ENCODE measurements around the gene TFG.

Gene TFG

GRCh38 chr3:100782348-100782747 lies 73.1 kb downstream of the TFG start:
- TF ChIP-seq CTCF (IDR thresholded peaks at IDR 0.05; ENCODE audit: insufficient read depth, low read depth, low read length, missing control alignments) = no peak
- no peak for DNase-seq (ENCODE audit: low read depth)

GRCh38 chr3:100782906-100783305 lies 73.6 kb downstream of the TFG start:
- TF ChIP-seq CTCF (IDR thresholded peaks at IDR 0.05; ENCODE audit: insufficient read depth, low read depth, low read length, missing control alignments) = no peak
- no peak for DNase-seq (ENCODE audit: low read depth)
- no peak overlapping the region for H3K4me3 ChIP-seq (ENCODE audit: low read length)

More at GRCh38 chr3:100782348-100782747, 73.1 kb downstream of the TFG start:
- H3K4me3 ChIP-seq (ENCODE audit: low read length) = no peak overlapping the region

- DNase-seq (ENCODE audit: low read depth) = no peak
- TF ChIP-seq CTCF (IDR thresholded peaks at IDR 0.05; ENCODE audit: insufficient read depth, low read depth, low read length, missing control alignments) = no peak
- no peak overlapping the region for H3K4me3 ChIP-seq (ENCODE audit: low read length)
These were observed 74.3 kb downstream of the TFG start for GRCh38 chr3:100783619-100784018.

- no peak overlapping the region for H3K4me3 ChIP-seq (ENCODE audit: low read length)
- peak; percentile 16 for DNase-seq (ENCODE audit: low read depth)
- TF ChIP-seq CTCF (IDR thresholded peaks at IDR 0.05; ENCODE audit: insufficient read depth, low read depth, low read length, missing control alignments) = no peak
These were observed 80.3 kb downstream of the TFG start for GRCh38 chr3:100789579-100789978.

- TF ChIP-seq CTCF (IDR thresholded peaks at IDR 0.05; ENCODE audit: insufficient read depth, low read depth, low read length, missing control alignments) = peak; percentile 40
- DNase-seq (ENCODE audit: low read depth) = peak; percentile 31
- no peak overlapping the region for H3K4me3 ChIP-seq (ENCODE audit: low read length)
These were observed 87.3 kb downstream of the TFG start for GRCh38 chr3:100796556-100796955.

GRCh38 chr3:100798012-100798411 lies 88.7 kb downstream of the TFG start:
- no peak for DNase-seq (ENCODE audit: low read depth)
- H3K4me3 ChIP-seq (ENCODE audit: low read length) = no peak overlapping the region
- no peak for TF ChIP-seq CTCF (IDR thresholded peaks at IDR 0.05; ENCODE audit: insufficient read depth, low read depth, low read length, missing control alignments)

Data from epithelial cell of esophagus (primary cell).